ENCODE measurements around the gene NHSL2. TPM values are rescaled to one million over a fixed set of nuclear protein-coding genes. Genes with fewer than 3 reads are reported as not detected.
A peak's percentile ranks its signal among the peaks of the same experiment; 100 is the strongest.

Gene NHSL2
- total RNA-seq, 4 donors from 2014 or later, result 16.2 to 26.5 (median 23.0) TPM

DNA sequence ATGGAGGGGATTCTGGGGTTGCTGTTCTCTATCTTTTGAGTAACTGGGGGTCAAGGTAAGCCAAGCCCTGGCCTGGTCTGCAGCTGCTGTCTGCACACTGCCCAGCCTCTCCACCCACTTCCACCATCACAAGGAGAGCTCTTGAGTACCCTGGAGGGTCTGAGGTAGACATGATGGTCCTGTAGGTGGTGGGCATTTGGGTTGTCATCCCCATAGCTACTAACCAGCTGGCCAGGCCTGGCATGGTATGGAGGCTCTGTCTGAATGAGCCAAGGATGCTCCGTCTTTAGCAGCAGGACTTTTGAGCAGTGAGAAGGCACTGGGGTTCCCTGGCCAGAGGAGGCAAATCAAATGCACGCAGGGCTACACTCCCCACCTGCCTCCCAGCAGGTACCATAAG, 82.7 kb downstream of the NHSL2 start:
- Histone ChIP-seq H3K36me3 (no peaks in the 10 kb centered on the region), H3K4me3 (no peak overlapping the region), H3K9me3 (no peaks in the 10 kb centered on the region), H3K27me3 (no peaks in the 10 kb centered on the region), H3K27ac (peak overlapping the region in 1 of 4 donors; percentile 44), H3K4me1 (peaks cover 0 to 25% (median 0%) of the 10 kb centered on the region in 4 donors)
- 77 to 88% methylated on average over 1 to 2 of the region's 2 CpGs for WGBS, 2 donors
- TF ChIP-seq POLR2A (IDR thresholded peaks at IDR 0.05), result no peak
- no peak for TF ChIP-seq EP300 (IDR thresholded peaks at IDR 0.05)
- TF ChIP-seq, protein P1, sequence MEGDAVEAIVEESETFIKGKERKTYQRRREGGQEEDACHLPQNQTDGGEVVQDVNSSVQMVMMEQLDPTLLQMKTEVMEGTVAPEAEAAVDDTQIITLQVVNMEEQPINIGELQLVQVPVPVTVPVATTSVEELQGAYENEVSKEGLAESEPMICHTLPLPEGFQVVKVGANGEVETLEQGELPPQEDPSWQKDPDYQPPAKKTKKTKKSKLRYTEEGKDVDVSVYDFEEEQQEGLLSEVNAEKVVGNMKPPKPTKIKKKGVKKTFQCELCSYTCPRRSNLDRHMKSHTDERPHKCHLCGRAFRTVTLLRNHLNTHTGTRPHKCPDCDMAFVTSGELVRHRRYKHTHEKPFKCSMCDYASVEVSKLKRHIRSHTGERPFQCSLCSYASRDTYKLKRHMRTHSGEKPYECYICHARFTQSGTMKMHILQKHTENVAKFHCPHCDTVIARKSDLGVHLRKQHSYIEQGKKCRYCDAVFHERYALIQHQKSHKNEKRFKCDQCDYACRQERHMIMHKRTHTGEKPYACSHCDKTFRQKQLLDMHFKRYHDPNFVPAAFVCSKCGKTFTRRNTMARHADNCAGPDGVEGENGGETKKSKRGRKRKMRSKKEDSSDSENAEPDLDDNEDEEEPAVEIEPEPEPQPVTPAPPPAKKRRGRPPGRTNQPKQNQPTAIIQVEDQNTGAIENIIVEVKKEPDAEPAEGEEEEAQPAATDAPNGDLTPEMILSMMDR (IDR thresholded peaks at IDR 0.05), result no peak
- no peak for DNase-seq (ENCODE audit: low spot score in 2 of 2)

- H3K27me3 ChIP-seq, result no peaks in the 10 kb centered on the region
- no peaks in the 10 kb centered on the region for H3K9me3 ChIP-seq
- no peak overlapping the region for H3K4me3 ChIP-seq
- 86 to 90% methylated on average over 2 of the region's 2 CpGs for WGBS, 2 donors
- TF ChIP-seq, protein P1 (IDR thresholded peaks at IDR 0.05), result no peak
- TF ChIP-seq POLR2A (IDR thresholded peaks at IDR 0.05) (no peak), EP300 (IDR thresholded peaks at IDR 0.05) (no peak)
- peak overlapping the region in 1 of 4 donors; percentile 52 for H3K27ac ChIP-seq
- no peaks in the 10 kb centered on the region for H3K36me3 ChIP-seq
- peaks cover 0 to 27% (median 0%) of the 10 kb centered on the region in 4 donors for H3K4me1 ChIP-seq
- DNase-seq (ENCODE audit: low spot score in 2 of 2), result no peak
These were observed 84.0 kb downstream of the NHSL2 start for GRCh38 chrX:71994601-71995000.

GRCh38 chrX:71995122-71995521, 84.5 kb downstream of the NHSL2 start:
- 42 to 45% methylated on average over 2 of the region's 2 CpGs for WGBS, 2 donors
- Histone ChIP-seq H3K4me3 (no peak overlapping the region), H3K9me3 (no peaks in the 10 kb centered on the region), H3K4me1 (peaks cover 0 to 22% (median 0%) of the 10 kb centered on the region in 4 donors), H3K27me3 (no peaks in the 10 kb centered on the region), H3K27ac (peak overlapping the region in 1 of 4 donors; percentile 55), H3K36me3 (no peaks in the 10 kb centered on the region)
- TF ChIP-seq POLR2A (IDR thresholded peaks at IDR 0.05) (no peak), EP300 (IDR thresholded peaks at IDR 0.05) (no peak)
- TF ChIP-seq, protein P1 (IDR thresholded peaks at IDR 0.05), result no peak
- DNase-seq (ENCODE audit: low spot score in 2 of 2), result no peak

- Histone ChIP-seq H3K4me3 (no peak overlapping the region), H3K27me3 (no peaks in the 10 kb centered on the region), H3K27ac (peak overlapping the region in 2 of 4 donors; percentile 55 to 83), H3K9me3 (no peaks in the 10 kb centered on the region), H3K4me1 (peaks cover 0 to 18% (median 0%) of the 10 kb centered on the region in 4 donors), H3K36me3 (no peaks in the 10 kb centered on the region)
- no peak for DNase-seq (ENCODE audit: low spot score in 2 of 2)
- WGBS, 2 donors, result 77 to 85% methylated on average over 3 of the region's 3 CpGs
- TF ChIP-seq, protein P1 (IDR thresholded peaks at IDR 0.05), result no peak
- TF ChIP-seq POLR2A (IDR thresholded peaks at IDR 0.05), result no peak
- TF ChIP-seq EP300 (IDR thresholded peaks at IDR 0.05), result no peak
These were observed 85.5 kb downstream of the NHSL2 start for GRCh38 chrX:71996136-71996535.

DNA sequence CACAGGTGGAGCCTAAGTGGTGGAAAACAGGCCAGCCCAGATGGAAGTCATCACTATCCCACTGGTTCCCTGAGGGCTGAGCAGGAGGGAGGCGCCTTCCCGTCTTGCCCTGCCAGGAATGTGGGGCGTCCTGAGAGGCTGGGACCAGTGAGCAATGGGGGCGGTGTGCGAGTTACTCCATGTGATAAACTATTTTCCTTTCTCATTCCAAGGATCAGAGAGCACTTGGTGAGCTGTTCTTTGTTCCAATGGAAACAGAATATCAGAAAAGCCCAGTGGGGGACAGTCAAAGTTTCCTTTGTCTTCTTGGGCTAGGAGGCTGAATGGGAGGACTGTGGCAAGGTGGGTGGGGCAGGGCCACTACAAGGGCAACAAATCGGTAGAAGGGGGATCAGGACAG, 86.2 kb downstream of the NHSL2 start:
- no peaks in the 10 kb centered on the region for H3K9me3 ChIP-seq
- H3K36me3 ChIP-seq, result no peaks in the 10 kb centered on the region
- peak in 1 of 2 donors; percentile 72 for TF ChIP-seq EP300 (IDR thresholded peaks at IDR 0.05)
- TF ChIP-seq POLR2A (IDR thresholded peaks at IDR 0.05), result no peak
- no peaks in the 10 kb centered on the region for H3K27me3 ChIP-seq
- WGBS, 2 donors, result 17 to 46% methylated on average over 1 to 6 of the region's 6 CpGs
- peak overlapping the region; percentile 21 to 83 (median 60) for H3K27ac ChIP-seq
- no peak overlapping the region for H3K4me3 ChIP-seq
- DNase-seq (ENCODE audit: low spot score in 2 of 2), result peak; percentile 58 to 65
- peaks cover 0 to 18% (median 0%) of the 10 kb centered on the region in 4 donors for H3K4me1 ChIP-seq
